ENCODE results near the gene VPS33B.
"Not testable (repeated sequence)": the region's sequence is repeated elsewhere in the genome, so short reads cannot be mapped to it uniquely, and the experiment has no call there.

GRCh38 chr15:91013701-91014100, 8.7 kb downstream of the VPS33B start:
- not testable (repeated sequence) for TF ChIP-seq CTCF, POLR2A (IDR thresholded peaks at IDR 0.05)
